IPS DF 19.7 (cell line): ENCODE measurements around the gene GP1BB.

Experiments
- DNase-seq: peaks from one replicate; pipeline ENCODE4 v3.0.0-alpha.2; 2013; ENCODE audit warnings: low read depth, low spot score

The GP1BB gene

GRCh38 chr22:19727310-19728150, 4.2 kb downstream of the GP1BB start:
- no peak for DNase-seq

DNA sequence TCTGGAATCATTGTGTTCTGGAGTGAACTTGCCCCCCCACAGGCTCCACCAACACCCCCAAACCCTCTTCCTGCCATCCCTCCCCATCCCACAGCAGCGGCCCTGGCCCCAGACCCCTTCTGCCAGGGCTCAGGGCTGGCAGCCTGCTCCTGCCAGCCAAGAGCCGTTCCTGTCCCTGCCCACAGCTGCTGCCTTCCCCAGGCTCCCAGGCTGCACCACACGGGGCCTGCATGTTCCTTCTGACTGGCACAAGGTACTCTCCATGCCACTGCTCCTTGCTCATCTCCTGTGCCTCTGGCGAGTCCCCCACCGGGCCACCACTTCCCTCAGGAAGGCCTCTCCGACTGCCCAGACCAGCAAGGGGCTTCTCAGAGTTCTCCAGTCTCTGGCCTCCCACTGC, 4.9 kb downstream of the GP1BB start:
- no peak for DNase-seq

DNA sequence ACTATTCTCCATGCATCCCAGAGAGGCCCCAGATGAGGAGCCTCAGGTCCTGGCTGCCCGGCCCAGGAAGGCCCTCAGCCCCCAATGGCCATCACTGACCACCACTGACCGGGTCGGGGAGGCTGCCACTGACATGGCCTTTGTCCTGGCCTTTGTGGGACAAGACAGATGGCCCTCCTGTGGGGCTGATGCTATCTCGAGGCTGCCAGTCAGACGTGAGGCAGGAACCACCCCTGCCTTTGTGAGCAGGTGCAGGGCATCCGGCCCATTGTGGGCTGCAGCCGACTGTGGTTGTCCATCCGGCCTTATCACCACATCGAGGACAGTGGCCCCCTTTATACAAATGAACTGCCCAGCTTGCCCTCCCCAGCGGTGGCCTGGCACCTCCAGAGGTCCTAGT, 5.5 kb downstream of the GP1BB start:
- DNase-seq = no peak

DNA sequence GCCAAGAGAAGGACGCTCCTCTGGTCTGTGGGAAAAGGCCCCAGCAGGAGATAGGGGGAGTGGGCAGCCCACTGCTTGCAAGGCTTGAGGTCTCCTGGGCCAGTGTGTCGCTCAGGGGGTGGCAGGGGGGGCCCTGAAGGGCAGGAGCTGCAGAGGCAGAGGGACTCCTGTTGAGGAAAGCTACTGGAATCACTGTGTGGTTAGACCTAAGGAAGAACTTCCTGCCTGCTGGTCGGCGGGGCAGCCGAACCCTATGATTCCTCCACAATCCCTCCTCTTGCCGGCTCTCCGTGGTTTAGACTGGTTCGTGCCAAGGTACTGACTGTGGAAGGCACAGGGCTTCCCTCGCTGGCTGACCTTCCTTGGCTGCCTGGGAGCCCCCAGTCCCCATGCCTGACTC, 6.2 kb downstream of the GP1BB start:
- DNase-seq = no peak

DNA sequence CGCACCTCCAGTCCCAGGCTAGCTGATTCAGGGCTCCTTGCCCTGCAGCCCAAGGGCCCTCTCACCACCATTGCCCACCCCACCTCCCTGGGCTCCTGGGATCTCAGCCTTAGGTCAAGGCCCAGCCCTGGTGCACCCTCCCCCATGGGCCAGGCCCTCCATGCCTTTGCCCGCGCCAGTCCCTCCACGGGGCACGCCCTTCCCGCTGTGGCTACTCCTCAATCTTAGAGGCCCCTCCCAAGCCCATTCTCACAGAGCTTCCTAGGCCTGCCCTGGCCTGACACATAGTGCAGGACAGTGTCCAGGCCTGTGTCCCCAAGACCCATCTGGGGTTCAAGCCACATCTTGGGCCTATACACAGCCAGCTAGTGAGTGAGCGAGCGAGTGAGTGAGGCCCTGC, 6.9 kb downstream of the GP1BB start:
- DNase-seq = no peak

- no peak for DNase-seq
Observed at GRCh38 chr22:19730655-19731360, 7.5 kb downstream of the GP1BB start.

DNA sequence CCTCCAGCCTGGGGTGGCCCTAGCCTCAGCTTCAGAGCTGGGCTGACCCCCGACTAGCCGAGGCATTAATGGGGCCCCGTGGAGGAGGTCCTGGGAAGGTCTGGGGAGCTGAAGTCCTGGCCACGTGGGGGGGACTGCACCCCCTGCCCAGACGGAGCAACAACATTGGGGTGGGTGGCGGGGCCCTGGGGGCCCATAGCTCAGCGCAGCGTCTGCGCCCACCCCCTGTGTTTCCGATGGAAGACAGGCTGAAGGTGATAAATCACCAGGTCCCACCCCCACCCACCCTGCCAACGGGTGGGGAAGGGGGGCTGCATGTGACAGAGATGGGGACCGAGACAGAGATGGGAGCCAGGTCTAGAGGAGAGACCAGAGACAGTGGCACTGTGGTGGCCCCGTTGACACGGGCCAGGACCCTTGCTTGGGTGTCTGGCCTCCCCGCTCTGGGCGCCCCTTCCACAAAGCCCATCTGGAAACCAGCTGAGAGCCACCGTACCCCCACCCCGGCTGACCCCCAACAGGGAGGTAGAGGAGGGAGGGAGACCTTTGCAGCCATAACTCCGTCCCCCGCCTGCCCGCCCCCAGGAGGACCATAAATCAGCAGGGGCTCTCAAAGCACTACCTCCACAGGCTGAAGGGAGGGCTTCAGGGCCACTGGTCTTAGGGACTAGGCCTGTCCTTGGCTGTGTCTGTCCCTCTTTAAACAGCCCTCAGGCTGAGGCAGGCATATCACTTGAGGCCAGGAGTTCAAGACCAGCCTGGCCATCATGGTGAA, 8.2 kb downstream of the GP1BB start:
- no peak for DNase-seq

DNA sequence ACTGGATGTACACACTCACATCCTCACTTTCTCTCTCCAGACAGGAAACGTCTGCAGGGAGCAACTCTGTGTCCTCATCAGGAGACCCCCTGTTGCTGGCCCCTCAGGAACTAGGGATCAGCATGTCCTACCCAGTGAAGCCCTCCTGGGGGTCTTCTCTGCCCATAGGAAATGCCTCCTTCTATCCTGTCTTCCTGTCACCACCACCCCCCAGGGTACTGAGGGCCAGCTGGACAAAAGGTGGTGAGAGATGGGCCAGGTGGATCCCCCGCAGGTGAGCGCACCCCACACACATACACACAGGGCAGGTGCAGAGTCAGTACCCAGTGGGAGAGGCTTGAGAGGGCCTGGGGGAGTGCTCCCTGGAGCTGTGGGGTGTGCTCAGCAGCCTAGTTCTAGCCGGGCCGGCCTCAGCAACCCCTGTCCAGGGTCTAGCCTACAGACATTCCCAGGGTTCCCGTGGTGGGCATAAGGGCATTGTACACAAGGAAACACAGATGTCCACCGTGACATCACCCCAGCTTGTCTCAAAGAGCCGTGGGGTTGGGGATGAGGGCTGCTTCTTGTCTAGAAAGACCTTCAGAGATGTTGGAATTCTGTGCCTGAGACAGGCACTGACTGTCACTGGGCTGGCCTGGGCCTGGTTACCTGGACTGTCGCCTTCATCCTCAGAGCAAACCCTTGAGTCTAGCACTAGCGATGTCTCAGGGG, 9.2 kb downstream of the GP1BB start:
- no peak for DNase-seq

- no peak for DNase-seq
Observed at GRCh38 chr22:19733755-19734154, 10.4 kb downstream of the GP1BB start.

DNA sequence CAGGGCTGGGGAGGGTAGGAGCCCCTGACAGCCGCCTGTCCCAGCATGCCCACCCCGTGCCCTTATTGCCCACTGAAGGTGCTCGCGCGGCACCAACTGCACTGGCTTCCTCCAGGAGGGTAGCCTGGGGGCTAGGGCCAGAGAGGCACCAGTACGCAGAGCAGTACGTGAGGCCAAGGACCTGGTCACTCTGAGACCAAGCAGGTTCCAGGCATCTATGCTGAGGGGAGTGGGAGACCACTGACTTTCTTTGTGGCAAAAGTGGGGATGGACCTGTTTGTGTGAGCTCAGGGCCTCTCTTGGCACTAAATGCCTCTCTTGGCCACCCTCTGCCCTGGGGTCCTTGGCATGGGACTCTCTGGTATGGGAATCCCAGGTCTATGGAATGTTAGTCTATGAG, 10.8 kb downstream of the GP1BB start:
- no peak for DNase-seq

- no peak for DNase-seq
Observed at GRCh38 chr22:19734837-19735382, 11.6 kb downstream of the GP1BB start.

DNA sequence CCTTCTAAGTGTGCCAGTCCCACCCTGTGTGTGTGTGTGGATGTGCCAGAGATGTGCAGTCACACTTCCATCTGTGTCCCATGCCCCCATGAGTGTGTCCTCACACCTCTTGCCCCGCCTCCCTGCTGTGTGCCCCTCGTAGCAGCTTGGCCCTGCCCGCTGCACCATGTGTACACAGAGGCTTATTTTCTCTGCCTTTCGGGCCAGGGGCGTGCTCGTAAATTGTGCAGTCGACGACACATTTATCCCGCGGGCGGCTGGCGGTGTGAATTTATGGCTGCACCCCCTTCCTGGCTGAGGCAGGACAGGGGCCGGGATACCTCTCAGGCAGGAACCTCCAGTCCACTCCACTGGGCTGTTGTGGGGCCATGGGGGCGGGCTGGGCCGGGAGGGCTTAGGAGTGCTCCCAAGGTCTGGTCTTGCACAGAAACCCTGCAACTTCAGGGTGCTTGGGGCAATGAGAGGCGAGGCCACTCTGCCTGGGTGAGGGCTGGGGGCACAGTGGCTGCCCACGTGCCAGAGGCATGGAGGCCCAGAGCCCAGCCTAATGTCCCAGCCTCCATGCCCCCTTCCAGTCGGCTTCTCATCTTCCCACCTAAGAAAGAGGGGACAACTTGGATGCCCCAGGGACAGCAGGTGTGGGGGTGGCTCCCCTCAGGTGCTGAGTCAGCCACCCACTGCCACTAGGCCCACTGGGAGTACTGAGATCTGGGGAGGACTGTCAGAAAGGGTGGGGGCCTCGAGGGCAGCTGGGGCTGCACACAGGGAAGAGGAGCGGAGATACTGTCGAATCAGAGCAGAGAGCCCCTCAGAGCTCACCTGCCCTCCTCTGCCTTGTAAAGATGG, 12.5 kb downstream of the GP1BB start:
- no peak for DNase-seq

- no peak for DNase-seq
Observed at GRCh38 chr22:19737846-19738663, 14.7 kb downstream of the GP1BB start.

- no peak for DNase-seq
Observed at GRCh38 chr22:19738664-19739447, 15.5 kb downstream of the GP1BB start.

- DNase-seq = no peak
Observed at GRCh38 chr22:19739448-19739895, 16.1 kb downstream of the GP1BB start.

- no peak for DNase-seq
Observed at GRCh38 chr22:19739911-19740449, 16.6 kb downstream of the GP1BB start.

DNA sequence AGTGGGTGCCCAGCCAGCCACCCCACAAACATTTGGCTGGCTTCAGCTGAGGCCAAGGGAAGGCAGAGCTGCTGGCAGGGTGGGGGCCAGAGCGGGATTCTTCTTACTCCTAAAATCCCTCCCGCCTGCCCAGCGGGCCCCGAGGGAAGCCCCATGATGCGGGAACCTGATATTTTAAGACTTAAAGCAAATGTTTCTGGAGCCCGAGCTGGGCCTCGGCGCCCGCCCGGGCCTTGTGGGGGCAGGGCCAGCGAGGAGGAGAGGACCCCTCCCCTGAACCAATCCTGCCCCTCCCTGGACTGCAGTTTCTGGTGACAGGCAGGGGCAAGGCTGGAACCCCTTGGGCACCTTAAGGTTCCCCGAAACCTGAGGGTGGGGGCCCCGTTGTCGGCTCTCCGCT, 17.2 kb downstream of the GP1BB start:
- no peak for DNase-seq

DNA sequence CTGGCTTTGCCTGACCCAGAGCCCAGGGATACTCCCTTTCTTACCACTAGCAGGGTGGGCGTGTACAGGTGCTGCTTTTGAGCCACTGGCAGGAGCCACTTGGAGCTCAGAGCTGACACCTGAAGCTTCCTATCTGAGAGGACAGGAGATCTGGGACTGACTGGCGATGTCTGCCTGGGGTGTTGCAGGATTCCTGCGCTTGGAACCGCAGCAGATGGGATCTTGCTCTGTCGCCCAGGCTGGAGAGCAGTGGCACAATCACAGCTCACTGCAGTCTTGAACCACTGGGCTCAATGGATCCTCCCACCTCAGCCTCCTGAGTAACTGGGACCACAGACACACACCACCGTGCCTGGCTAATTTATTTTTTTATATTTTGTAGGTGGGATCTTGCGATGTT, 17.7 kb downstream of the GP1BB start:
- no peak for DNase-seq
